ENCODE measurements around the gene TKTL1. TPM values are rescaled to one million over a fixed set of nuclear protein-coding genes. Genes with fewer than 3 reads are reported as not detected.
A peak's percentile ranks its signal among the peaks of the same experiment; 100 is the strongest.

The TKTL1 gene
- total RNA-seq, 1 experiment from 2014 or later = not detected

- ChIA-PET CTCF (no interaction called here), POLR2A (ENCODE audit: low non-redundant PET) (no interaction called here)
- H3K27me3 ChIP-seq (replicated peaks; ENCODE audit: insufficient read depth, low read depth, low read length, poor library complexity) = no peaks in the 10 kb centered on the region
- intact Hi-C loops (cut with micrococcal nuclease; ENCODE audit: unreplicated experiment) = no loop called here
- H3K4me1 ChIP-seq (ENCODE audit: insufficient read depth, low read length, poor library complexity, severe bottlenecking) = peaks cover 5% of the 10 kb centered on the region
- H3K4me3 ChIP-seq (ENCODE audit: low read depth, low read length, poor library complexity, severe bottlenecking) = no peak overlapping the region
- no peaks in the 10 kb centered on the region for H3K9me3 ChIP-seq (ENCODE audit: low read depth, low read length, poor library complexity, severe bottlenecking)
- H3K27ac ChIP-seq (ENCODE audit: low read depth, low read length, poor library complexity, severe bottlenecking) = no peak overlapping the region
- TF ChIP-seq EZH2 (IDR thresholded peaks at IDR 0.05; ENCODE audit: borderline replicate concordance, low read depth, low read length, poor library complexity, severe bottlenecking) = no peak
- BruUV-seq (replicated peaks) = no TSS peak
- DNase-seq (ENCODE audit: low spot score) = no peak
- peaks cover 70% of the 10 kb centered on the region for H3K36me3 ChIP-seq (ENCODE audit: insufficient read depth, low read length, poor library complexity, severe bottlenecking)
Observed at GRCh38 chrX:154365997-154366665, 70.5 kb downstream of the TKTL1 start.

- Histone ChIP-seq H3K4me1 (ENCODE audit: insufficient read depth, low read length, poor library complexity, severe bottlenecking) (peaks cover 5% of the 10 kb centered on the region), H3K27ac (ENCODE audit: low read depth, low read length, poor library complexity, severe bottlenecking) (peak overlapping the region; percentile 96), H3K36me3 (ENCODE audit: insufficient read depth, low read length, poor library complexity, severe bottlenecking) (peaks cover 65% of the 10 kb centered on the region), H3K27me3 (replicated peaks; ENCODE audit: insufficient read depth, low read depth, low read length, poor library complexity) (no peaks in the 10 kb centered on the region), H3K4me3 (ENCODE audit: low read depth, low read length, poor library complexity, severe bottlenecking) (no peak overlapping the region), H3K9me3 (ENCODE audit: low read depth, low read length, poor library complexity, severe bottlenecking) (no peaks in the 10 kb centered on the region)
- BruUV-seq (replicated peaks) = no TSS peak
- DNase-seq (ENCODE audit: low spot score) = no peak
- ChIA-PET POLR2A (ENCODE audit: low non-redundant PET) (no interaction called here), CTCF (no interaction called here)
- TF ChIP-seq CTCF (conservative IDR thresholded peaks at IDR 0.05; ENCODE audit: low read depth, low read length) = no peak
- no peak for TF ChIP-seq EZH2 (IDR thresholded peaks at IDR 0.05; ENCODE audit: borderline replicate concordance, low read depth, low read length, poor library complexity, severe bottlenecking)
- intact Hi-C loops (cut with micrococcal nuclease; ENCODE audit: unreplicated experiment) = no loop called here
Observed at GRCh38 chrX:154366666-154367055, 71.1 kb downstream of the TKTL1 start.

- peaks cover 13% of the 10 kb centered on the region for H3K4me1 ChIP-seq (ENCODE audit: insufficient read depth, low read length, poor library complexity, severe bottlenecking)
- no peaks in the 10 kb centered on the region for H3K27me3 ChIP-seq (replicated peaks; ENCODE audit: insufficient read depth, low read depth, low read length, poor library complexity)
- TF ChIP-seq CTCF (conservative IDR thresholded peaks at IDR 0.05; ENCODE audit: low read depth, low read length) (no peak), EZH2 (IDR thresholded peaks at IDR 0.05; ENCODE audit: borderline replicate concordance, low read depth, low read length, poor library complexity, severe bottlenecking) (no peak)
- no peaks in the 10 kb centered on the region for H3K9me3 ChIP-seq (ENCODE audit: low read depth, low read length, poor library complexity, severe bottlenecking)
- H3K4me3 ChIP-seq (ENCODE audit: low read depth, low read length, poor library complexity, severe bottlenecking) = peak overlapping the region; percentile 81
- H3K27ac ChIP-seq (ENCODE audit: low read depth, low read length, poor library complexity, severe bottlenecking) = peak overlapping the region; percentile 96
- ChIA-PET CTCF (no interaction called here), POLR2A (ENCODE audit: low non-redundant PET) (no interaction called here)
- BruUV-seq (replicated peaks) = no TSS peak
- H3K36me3 ChIP-seq (ENCODE audit: insufficient read depth, low read length, poor library complexity, severe bottlenecking) = peaks cover 55% of the 10 kb centered on the region
- intact Hi-C loops (cut with micrococcal nuclease; ENCODE audit: unreplicated experiment) = no loop called here
- no peak for DNase-seq (ENCODE audit: low spot score)
Observed at GRCh38 chrX:154367474-154368308, 72.1 kb downstream of the TKTL1 start.

All from A673 (cell line).